HEK293T (cell line): ENCODE results near the gene DPH2.

Experiments used
- BHLHE40 ChIP-seq: fragments of 450-650 bp; IDR thresholded peaks from 2 replicates; pipeline ENCODE4 v1.6.1; 2016; ENCODE audit warnings: mild to moderate bottlenecking, moderate library complexity, borderline replicate concordance
- FOXA1 ChIP-seq: fragments of 450-650 bp; IDR thresholded peaks from 2 replicates; pipeline ENCODE4 v1.6.1; 2016; ENCODE audit warnings: mild to moderate bottlenecking
- FOXK2 ChIP-seq: fragments of 450-650 bp; IDR thresholded peaks from 2 replicates; pipeline ENCODE4 v1.6.1; 2016; ENCODE audit warnings: mild to moderate bottlenecking
- FOXM1 ChIP-seq: fragments of 450-650 bp; IDR thresholded peaks from 2 replicates; pipeline ENCODE4 v1.6.1; 2017; ENCODE audit warnings: mild to moderate bottlenecking, borderline replicate concordance
- HDGF ChIP-seq: fragments of 450-650 bp; IDR thresholded peaks from 2 replicates; pipeline ENCODE4 v1.6.1; 2017; ENCODE audit warnings: antibody characterized with exemption, borderline replicate concordance
- L3MBTL2 ChIP-seq: fragments of 450-650 bp; conservative IDR thresholded peaks from 2 replicates; pipeline ENCODE4 v1.6.1; 2016; ENCODE audit warnings: mild to moderate bottlenecking
- SP1 ChIP-seq: fragments of 450-650 bp; IDR thresholded peaks from 2 replicates; pipeline ENCODE4 v1.6.1; 2017
- SUZ12 ChIP-seq: fragments of 450-650 bp; IDR thresholded peaks from 2 replicates; pipeline ENCODE4 v1.6.1; 2016; ENCODE audit warnings: mild to moderate bottlenecking
- TARDBP ChIP-seq: fragments of 450-650 bp; IDR thresholded peaks from 2 replicates; pipeline ENCODE4 v1.6.1; 2016
- TF ChIP-seq, protein P1 (sequence below): fragments of 450-650 bp; IDR thresholded peaks from 2 replicates; pipeline ENCODE4 v1.6.1; 2016

- TF ChIP-seq FOXM1 (no peak), SUZ12 (no peak), FOXK2 (no peak), TARDBP (no peak), FOXA1 (no peak), SP1 (no peak), BHLHE40 (no peak), HDGF (no peak), L3MBTL2 (no peak)
- TF ChIP-seq, protein P1, sequence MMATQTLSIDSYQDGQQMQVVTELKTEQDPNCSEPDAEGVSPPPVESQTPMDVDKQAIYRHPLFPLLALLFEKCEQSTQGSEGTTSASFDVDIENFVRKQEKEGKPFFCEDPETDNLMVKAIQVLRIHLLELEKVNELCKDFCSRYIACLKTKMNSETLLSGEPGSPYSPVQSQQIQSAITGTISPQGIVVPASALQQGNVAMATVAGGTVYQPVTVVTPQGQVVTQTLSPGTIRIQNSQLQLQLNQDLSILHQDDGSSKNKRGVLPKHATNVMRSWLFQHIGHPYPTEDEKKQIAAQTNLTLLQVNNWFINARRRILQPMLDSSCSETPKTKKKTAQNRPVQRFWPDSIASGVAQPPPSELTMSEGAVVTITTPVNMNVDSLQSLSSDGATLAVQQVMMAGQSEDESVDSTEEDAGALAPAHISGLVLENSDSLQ = no peak
Observed at GRCh38 chr1:43938383-43938782, 31.4 kb upstream of the DPH2 start.
